ENCODE measurements around the gene KRTAP10-12. TPM values are rescaled to one million over a fixed set of nuclear protein-coding genes. Genes with fewer than 3 reads are reported as not detected.

KRTAP10-12 gene
- total RNA-seq, 1 experiment from 2014 or later: not detected

GRCh38 chr21:44706026-44706705, 9.2 kb downstream of the KRTAP10-12 start (continued):
- TF ChIP-seq ELF1 (IDR thresholded peaks at IDR 0.05; ENCODE audit: borderline replicate concordance, low read depth): no peak

- no TSS peak for BruUV-seq (replicated peaks)
- no peak for DNase-seq (ENCODE audit: low read depth, low spot score)
- POLR2A ChIA-PET: no interaction called here
- intact Hi-C loops (cut with micrococcal nuclease): no loop called here
- TF ChIP-seq POLR2A (IDR thresholded peaks at IDR 0.05; ENCODE audit: borderline replicate concordance, extremely low read depth, insufficient read depth, insufficient read length): no peak
- TF ChIP-seq TCF7L2 (IDR thresholded peaks at IDR 0.05; ENCODE audit: borderline replicate concordance, extremely low read depth, insufficient read depth, insufficient read length): no peak
- no peak for TF ChIP-seq JUND (IDR thresholded peaks at IDR 0.05)
- no peak for TF ChIP-seq SP1 (IDR thresholded peaks at IDR 0.05; ENCODE audit: low read depth)
- TF ChIP-seq EZH2 (IDR thresholded peaks at IDR 0.05): no peak
- no peak for TF ChIP-seq REST (IDR thresholded peaks at IDR 0.05; ENCODE audit: low read depth)
- no peak for TF ChIP-seq ZBTB33 (IDR thresholded peaks at IDR 0.05; ENCODE audit: extremely low read depth, insufficient replicate concordance, low read length)
- no peak for TF ChIP-seq SRF (IDR thresholded peaks at IDR 0.05; ENCODE audit: low read depth)
- no peak for TF ChIP-seq CEBPB (IDR thresholded peaks at IDR 0.05; ENCODE audit: low read depth)
- no peak for TF ChIP-seq SIN3A (IDR thresholded peaks at IDR 0.05; ENCODE audit: low read depth)
- Histone ChIP-seq H4K20me1 (ENCODE audit: insufficient read depth) (no peaks in the 10 kb centered on the region), H3K9me3 (ENCODE audit: control insufficient read depth in 1 of 2, insufficient read depth in 1 of 2, low read depth in 1 of 2, low read length in 2 of 2) (no peaks in the 10 kb centered on the region), H3K9ac (ENCODE audit: low read length) (no peak overlapping the region), H3K27me3 (ENCODE audit: insufficient read depth, low read length) (peaks cover 10% of the 10 kb centered on the region; the same call in 1 of the 2 replicates), H3K4me1 (ENCODE audit: control insufficient read depth in 1 of 2, insufficient read depth in 2 of 2, low read length in 2 of 2) (peaks cover 0 to 6% of the 10 kb centered on the region in 2 experiments; a peak in 1 of 4 replicates), H3K9me2 (ENCODE audit: insufficient read depth) (no peaks in the 10 kb centered on the region), H3K4me2 (ENCODE audit: low read length) (no peak overlapping the region), H3K4me3 (replicated peaks in 1 of 2; ENCODE audit: low read depth in 1 of 2, low read length in 2 of 2) (no peak overlapping the region), H3K79me2 (ENCODE audit: insufficient read depth, low read length) (no peaks in the 10 kb centered on the region), H3K27ac (ENCODE audit: low read depth, low read length) (no peak overlapping the region), H3K36me3 (ENCODE audit: control insufficient read depth in 1 of 2, insufficient read depth in 2 of 2, low read length in 2 of 2) (no peaks in the 10 kb centered on the region), H2AFZ (ENCODE audit: low read depth, low read length, poor library complexity, severe bottlenecking) (no peak overlapping the region)
- no peak for ATAC-seq
- CTCF ChIA-PET: no interaction called here
- RAD21 ChIA-PET (ENCODE audit: low non-redundant PET in 1 of 2, low total read pairs in 2 of 2, uncharacterized antibody in 2 of 2, unreplicated experiment in 2 of 2): no interaction called here
These were observed 10.0 kb downstream of the KRTAP10-12 start for GRCh38 chr21:44706706-44707581.
